ENCODE measurements around the gene MFAP1. TPM values are rescaled to one million over a fixed set of nuclear protein-coding genes. Genes with fewer than 3 reads are reported as not detected.
"Not testable (repeated sequence)": the region's sequence is repeated elsewhere in the genome, so short reads cannot be mapped to it uniquely, and the experiment has no call there.

The MFAP1 gene
- total RNA-seq, 2 experiments from 2014 or later: 28.5 to 28.7 TPM

- H3K36me3 Mint-ChIP-seq (ENCODE audit: low read depth): peaks cover 56% of the 10 kb centered on the region
- H3K27me3 Mint-ChIP-seq (ENCODE audit: low read depth); H3K27ac Mint-ChIP-seq; H3K9me3 Mint-ChIP-seq; intact Hi-C loops (cut with micrococcal nuclease); DNase-seq; H3K4me3 Mint-ChIP-seq: not testable (repeated sequence)
- H3K4me1 Mint-ChIP-seq (ENCODE audit: low read depth): peaks cover 33% of the 10 kb centered on the region
- CTCF ChIA-PET: interaction anchor here (0.6 kb wide), 1 partner anchor 714 kb away, joined by 3 read pairs; no protein-coding TSS in a partner anchor
Observed at GRCh38 chr15:43832485-43832884, 8.0 kb upstream of the MFAP1 start.

- H3K4me3 Mint-ChIP-seq; H3K9me3 Mint-ChIP-seq; DNase-seq; H3K27ac Mint-ChIP-seq; H3K27me3 Mint-ChIP-seq (ENCODE audit: low read depth); intact Hi-C loops (cut with micrococcal nuclease): not testable (repeated sequence)
- Mint-ChIP-seq H3K36me3 (ENCODE audit: low read depth) (peaks cover 52% of the 10 kb centered on the region), H3K4me1 (ENCODE audit: low read depth) (peaks cover 31% of the 10 kb centered on the region)
- CTCF ChIA-PET: interaction anchor here (0.6 kb wide), 2 partner anchors 15 to 430 kb away, joined by 3 read pairs; no protein-coding TSS in a partner anchor
Observed at GRCh38 chr15:43831519-43832052, 7.1 kb upstream of the MFAP1 start.

GRCh38 chr15:43830691-43831275, 6.3 kb upstream of the MFAP1 start:
- H3K27me3 Mint-ChIP-seq (ENCODE audit: low read depth); H3K4me3 Mint-ChIP-seq; intact Hi-C loops (cut with micrococcal nuclease); H3K27ac Mint-ChIP-seq; H3K9me3 Mint-ChIP-seq; DNase-seq: not testable (repeated sequence)
- peaks cover 37% of the 10 kb centered on the region for H3K4me1 Mint-ChIP-seq (ENCODE audit: low read depth)
- CTCF ChIA-PET: interaction anchor here (0.6 kb wide), 3 partner anchors 11 to 430 kb away, joined by 3 read pairs; no protein-coding TSS in a partner anchor
- H3K36me3 Mint-ChIP-seq (ENCODE audit: low read depth): peaks cover 47% of the 10 kb centered on the region

GRCh38 chr15:43829951-43830540, 5.6 kb upstream of the MFAP1 start:
- Mint-ChIP-seq H3K27ac (peak overlapping the region; percentile 13), H3K36me3 (ENCODE audit: low read depth) (peaks cover 43% of the 10 kb centered on the region), H3K4me3 (peak overlapping the region; percentile 29), H3K4me1 (ENCODE audit: low read depth) (peaks cover 38% of the 10 kb centered on the region)
- not testable (repeated sequence) for H3K27me3 Mint-ChIP-seq (ENCODE audit: low read depth); H3K9me3 Mint-ChIP-seq; DNase-seq
- intact Hi-C loops (cut with micrococcal nuclease): loop anchor here (5.0 to 10.0 kb wide), 4 partner anchors 365 to 1575 kb away; partner anchors contain the start of genes B2M, FRMD5 and PATL2
- CTCF ChIA-PET: interaction anchor here (0.6 kb wide), 1 partner anchor 11 kb away, joined by 3 read pairs; no protein-coding TSS in a partner anchor

- H3K4me1 Mint-ChIP-seq (ENCODE audit: low read depth): peaks cover 46% of the 10 kb centered on the region
- intact Hi-C loops (cut with micrococcal nuclease): loop anchor here (1.0 to 10.0 kb wide), 5 partner anchors 78 to 1577 kb away; partner anchors contain the start of genes B2M, FRMD5 and PATL2
- CTCF ChIA-PET: interaction anchor here (0.6 to 2.1 kb wide), 4 partner anchors 16 to 305 kb away, joined by 3 to 6 read pairs (median 4); partner anchors contain the start of gene ELL3
- peak; percentile 64 for DNase-seq
- peak overlapping the region; percentile 95 for H3K4me3 Mint-ChIP-seq
- H3K36me3 Mint-ChIP-seq (ENCODE audit: low read depth): peaks cover 42% of the 10 kb centered on the region
- H3K27me3 Mint-ChIP-seq (ENCODE audit: low read depth): no peaks in the 10 kb centered on the region
- H3K27ac Mint-ChIP-seq: peak overlapping the region; percentile 98
- peaks cover 2% of the 10 kb centered on the region for H3K9me3 Mint-ChIP-seq
Observed at GRCh38 chr15:43828061-43828657, 3.7 kb upstream of the MFAP1 start.

GRCh38 chr15:43826508-43827341, 2.2 kb upstream of the MFAP1 start, which contains the start of gene WDR76:
Gene WDR76, plus strand, starts transcription at chr15:43827002. Its CDS starts 31 bp downstream, at chr15:43827033.
- peak within 1 kb of the TSS; percentile 95 for H3K4me3 Mint-ChIP-seq
- CTCF ChIA-PET: interaction anchor here (1.0 to 2.1 kb wide), 5 partner anchors 17 to 77 kb away, joined by 3 to 6 read pairs (median 4); partner anchors contain the start of gene ELL3
- peak within 1 kb of the TSS; percentile 98 for H3K27ac Mint-ChIP-seq
- H3K36me3 Mint-ChIP-seq (ENCODE audit: low read depth): peaks cover 34% of the 10 kb centered on the region
- peak; percentile 89 for DNase-seq
- intact Hi-C loops (cut with micrococcal nuclease): loop anchor here (1.0 to 10.0 kb wide), 6 partner anchors 49 to 1578 kb away; partner anchors contain the start of genes B2M, EIF3J, FRMD5 and PATL2
- peaks cover 2% of the 10 kb centered on the region for H3K9me3 Mint-ChIP-seq
- H3K4me1 Mint-ChIP-seq (ENCODE audit: low read depth): peaks cover 52% of the 10 kb centered on the region
- H3K27me3 Mint-ChIP-seq (ENCODE audit: low read depth): no peaks in the 10 kb centered on the region

- peak overlapping the region; percentile 98 for H3K27ac Mint-ChIP-seq
- H3K4me1 Mint-ChIP-seq (ENCODE audit: low read depth): peaks cover 55% of the 10 kb centered on the region
- intact Hi-C loops (cut with micrococcal nuclease): loop anchor here (1.0 to 10.0 kb wide), 6 partner anchors 49 to 1579 kb away; partner anchors contain the start of genes B2M, EIF3J, FRMD5 and PATL2
- peak overlapping the region; percentile 95 for H3K4me3 Mint-ChIP-seq
- DNase-seq: no peak
- H3K27me3 Mint-ChIP-seq (ENCODE audit: low read depth): no peaks in the 10 kb centered on the region
- CTCF ChIA-PET: interaction anchor here (1.0 kb wide), 1 partner anchor 76 kb away, joined by 3 read pairs; no protein-coding TSS in a partner anchor
- H3K9me3 Mint-ChIP-seq: peaks cover 2% of the 10 kb centered on the region
- peaks cover 37% of the 10 kb centered on the region for H3K36me3 Mint-ChIP-seq (ENCODE audit: low read depth)
Observed at GRCh38 chr15:43826029-43826507, 1.6 kb upstream of the MFAP1 start.

- peak overlapping the region; percentile 98 for H3K27ac Mint-ChIP-seq
- DNase-seq; H3K9me3 Mint-ChIP-seq; H3K27me3 Mint-ChIP-seq (ENCODE audit: low read depth): not testable (repeated sequence)
- CTCF ChIA-PET: interaction anchor here (0.6 to 1.2 kb wide), 3 partner anchors 37 to 887 kb away, joined by 3 read pairs; no protein-coding TSS in a partner anchor
- H3K4me1 Mint-ChIP-seq (ENCODE audit: low read depth): peaks cover 56% of the 10 kb centered on the region
- intact Hi-C loops (cut with micrococcal nuclease): loop anchor here (5.0 to 10.0 kb wide), 4 partner anchors 369 to 1579 kb away; partner anchors contain the start of genes B2M, FRMD5 and PATL2
- H3K36me3 Mint-ChIP-seq (ENCODE audit: low read depth): peaks cover 36% of the 10 kb centered on the region
- H3K4me3 Mint-ChIP-seq: peak overlapping the region; percentile 98
Observed at GRCh38 chr15:43825305-43825704, 815 bp upstream of the MFAP1 start.

- intact Hi-C loops (cut with micrococcal nuclease): loop anchor here (10.0 kb wide), 3 partner anchors 373 to 1583 kb away; partner anchors contain the start of genes B2M, FRMD5 and PATL2
Observed at GRCh38 chr15:43821505-43821904, 3.0 kb downstream of the MFAP1 start.

GRCh38 chr15:43815064-43815463, 9.4 kb downstream of the MFAP1 start:
- H3K9me3 Mint-ChIP-seq; intact Hi-C loops (cut with micrococcal nuclease); H3K4me3 Mint-ChIP-seq; DNase-seq; CTCF ChIA-PET; H3K27me3 Mint-ChIP-seq (ENCODE audit: low read depth): not testable (repeated sequence)
- H3K27ac Mint-ChIP-seq: peak overlapping the region; percentile 62
- peaks cover 41% of the 10 kb centered on the region for H3K36me3 Mint-ChIP-seq (ENCODE audit: low read depth)
- H3K4me1 Mint-ChIP-seq (ENCODE audit: low read depth): peaks cover 13% of the 10 kb centered on the region

More at GRCh38 chr15:43821505-43821904, 3.0 kb downstream of the MFAP1 start:
- Mint-ChIP-seq H3K4me1 (ENCODE audit: low read depth) (peaks cover 51% of the 10 kb centered on the region), H3K4me3 (no peak overlapping the region), H3K9me3 (peaks cover 2% of the 10 kb centered on the region), H3K27me3 (ENCODE audit: low read depth) (no peaks in the 10 kb centered on the region), H3K27ac (no peak overlapping the region), H3K36me3 (ENCODE audit: low read depth) (peaks cover 19% of the 10 kb centered on the region)
- DNase-seq: no peak
- CTCF ChIA-PET: interaction anchor here (0.7 kb wide), 1 partner anchor 84 kb away, joined by 4 read pairs; no protein-coding TSS in a partner anchor
